Activated naive CD8-positive, alpha-beta T cell treated with anti-CD3 and anti-CD28 coated beads, Interleukin-2, amount 10 ng/mL, durations not matched to agents 7 days and 5 days (primary cell): ENCODE measurements around the gene ST6GALNAC3. TPM values are rescaled to one million over a fixed set of nuclear protein-coding genes. Genes with fewer than 3 reads are reported as not detected.
"Not testable (repeated sequence)": the region's sequence is repeated elsewhere in the genome, so short reads cannot be mapped to it uniquely, and the experiment has no call there.

Experiments
- ATAC-seq: fragments of 150-1000 bp; cut with Tn5 transposase; one replicate; pipeline ENCODE4 v1.10.0; 2021; ENCODE audit warnings: low read depth, moderate library complexity
- POLR2A ChIA-PET: fragments of 350-600 bp; sonication (Branson Sonifier 250); formaldehyde crosslinking; loops from one replicate; lab custom pipeline; 2021; ENCODE audit warnings: antibody characterized with exemption; lab: Charles Lee
- DNase-seq: peaks from one replicate; pipeline ENCODE4 v3.0.0; 2021
- H3K27ac Mint-ChIP-seq: one replicate; pipeline ENCODE4 v1.8.0; 2022; ENCODE audit warnings: mild to moderate bottlenecking, mixed read lengths
- H3K27me3 Mint-ChIP-seq: one replicate; pipeline ENCODE4 v1.8.0; 2022; ENCODE audit warnings: mild to moderate bottlenecking, moderate library complexity, mixed read lengths
- H3K36me3 Mint-ChIP-seq: one replicate; pipeline ENCODE4 v1.8.0; 2021; ENCODE audit warnings: mild to moderate bottlenecking, mixed read lengths
- H3K4me1 Mint-ChIP-seq: one replicate; pipeline ENCODE4 v1.8.0; 2021; ENCODE audit warnings: mixed read lengths
- H3K4me3 Mint-ChIP-seq: one replicate; pipeline ENCODE4 v1.8.0; 2022; ENCODE audit warnings: mild to moderate bottlenecking, moderate library complexity, mixed read lengths
- H3K9me3 Mint-ChIP-seq: one replicate; pipeline ENCODE4 v1.8.0; 2021; ENCODE audit warnings: mixed read lengths
- total RNA-seq, 2 experiments: library from RNA; stranded (reverse); gene quantifications; one replicate each; pipeline ENCODE4 v1.2.3, GENCODE V29; 2021

ST6GALNAC3 gene
- total RNA-seq, 2 experiments from 2014 or later: 0.48 to 0.55 TPM

DNA sequence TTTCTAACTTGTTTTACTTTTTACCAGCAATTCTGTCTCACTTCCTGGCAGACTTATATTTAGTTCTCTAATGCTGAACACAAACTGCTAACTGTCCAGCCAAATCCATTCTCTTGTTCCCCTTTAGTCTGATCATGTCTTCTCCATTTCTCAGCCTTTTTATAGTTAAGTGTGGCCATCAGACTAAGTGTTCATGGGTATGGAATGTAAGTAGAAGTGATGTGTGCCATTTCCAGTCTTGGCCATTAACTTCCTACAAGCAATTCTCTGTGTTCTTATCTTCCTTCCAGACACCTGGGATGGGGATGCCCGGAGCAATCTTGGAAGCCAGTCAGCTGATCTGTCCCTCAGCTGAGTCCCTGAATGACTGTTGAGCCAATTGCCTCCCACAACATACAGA lies 165.8 kb downstream of the ST6GALNAC3 start:
- H3K27me3 Mint-ChIP-seq: no peaks in the 10 kb centered on the region
- no peak overlapping the region for H3K27ac Mint-ChIP-seq
- H3K4me3 Mint-ChIP-seq: no peak overlapping the region
- H3K9me3 Mint-ChIP-seq: peaks cover 13% of the 10 kb centered on the region
- peaks cover 2% of the 10 kb centered on the region for H3K4me1 Mint-ChIP-seq
- POLR2A ChIA-PET: no interaction called here
- peaks cover 17% of the 10 kb centered on the region for H3K36me3 Mint-ChIP-seq
- ATAC-seq (no peak), DNase-seq (no peak)

DNA sequence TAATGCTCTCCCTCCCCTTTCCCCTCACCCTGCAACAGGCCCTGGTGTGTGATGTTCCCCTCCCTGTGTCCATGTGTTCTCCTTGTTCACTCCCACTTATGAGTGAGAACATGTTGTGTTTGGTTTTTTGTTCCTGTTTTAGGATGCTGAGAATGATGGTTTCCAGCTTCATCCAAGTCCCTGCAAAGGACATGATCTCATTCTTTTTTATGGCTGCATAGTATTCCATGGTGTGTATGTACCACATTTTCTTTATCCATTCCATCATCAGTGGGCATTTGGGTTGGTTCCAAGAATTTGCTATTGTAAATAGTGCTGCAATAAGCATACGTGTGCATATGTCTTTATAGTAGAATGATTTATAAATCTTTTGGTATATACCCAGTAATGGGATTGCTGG lies 168.0 kb downstream of the ST6GALNAC3 start:
- Mint-ChIP-seq H3K36me3 (peaks cover 17% of the 10 kb centered on the region), H3K9me3 (peaks cover 14% of the 10 kb centered on the region)
- POLR2A ChIA-PET, H3K27me3 Mint-ChIP-seq, H3K4me3 Mint-ChIP-seq, DNase-seq, ATAC-seq, H3K4me1 Mint-ChIP-seq, H3K27ac Mint-ChIP-seq: not testable (repeated sequence)

DNA sequence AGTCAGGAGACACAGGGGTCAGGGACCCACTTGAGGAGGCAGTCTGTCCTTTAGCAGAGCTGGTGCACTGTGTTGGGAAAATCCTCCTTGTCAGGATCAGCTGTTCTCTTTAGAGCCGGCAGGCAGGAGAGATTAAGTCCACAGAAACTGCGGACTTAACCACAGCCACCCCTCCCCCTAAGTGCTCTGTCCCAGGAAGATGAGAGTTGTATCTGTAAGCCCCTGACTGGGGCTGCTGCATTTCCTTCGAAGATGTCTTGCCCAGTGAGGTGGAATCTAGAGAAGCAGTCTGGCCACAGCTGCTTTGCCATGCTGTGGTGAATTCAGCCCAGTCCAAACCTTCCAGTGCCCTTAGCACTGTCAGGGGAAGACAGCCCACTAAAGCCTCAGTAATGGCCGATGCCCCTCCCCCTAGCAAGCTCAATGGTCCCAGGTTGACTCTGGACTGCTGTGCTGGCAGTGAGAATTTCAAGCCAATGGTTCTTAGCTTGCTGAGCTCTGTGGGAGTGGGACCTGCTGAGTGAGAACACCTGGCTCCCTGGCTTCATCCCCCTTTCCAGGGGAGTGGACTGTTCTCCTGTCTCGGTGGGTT lies 172.8 kb downstream of the ST6GALNAC3 start:
- no peak for ATAC-seq
- H3K27ac Mint-ChIP-seq: no peak overlapping the region
- POLR2A ChIA-PET: no interaction called here

DNA sequence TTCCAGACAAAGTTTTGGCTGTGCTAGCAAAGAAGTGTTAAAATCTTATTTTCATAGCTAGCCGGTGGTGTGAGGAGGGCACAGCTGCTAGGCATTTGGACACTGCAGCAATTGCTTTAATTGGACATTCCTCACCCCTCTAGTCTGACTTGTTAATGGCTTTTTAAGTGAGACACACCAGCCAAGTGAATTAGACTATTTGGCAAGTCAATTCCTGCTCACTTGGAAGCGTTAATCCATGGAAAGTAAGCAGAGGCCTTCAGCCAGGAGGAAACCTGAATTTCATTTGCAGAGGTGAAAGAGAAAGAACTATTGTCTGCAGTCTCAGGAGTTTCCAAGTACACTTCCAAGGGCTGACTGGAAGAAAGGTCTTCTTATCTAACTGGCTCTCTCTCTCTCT lies 175.7 kb downstream of the ST6GALNAC3 start:
- Mint-ChIP-seq H3K27me3 (no peaks in the 10 kb centered on the region), H3K9me3 (peaks cover 4% of the 10 kb centered on the region), H3K4me1 (peaks cover 14% of the 10 kb centered on the region), H3K36me3 (peaks cover 1% of the 10 kb centered on the region), H3K4me3 (no peak overlapping the region), H3K27ac (no peak overlapping the region)
- DNase-seq (no peak), ATAC-seq (no peak)
- POLR2A ChIA-PET: no interaction called here

More for the DNA sequence above, 172.8 kb downstream of the ST6GALNAC3 start:
- H3K4me3 Mint-ChIP-seq: no peak overlapping the region
- no peaks in the 10 kb centered on the region for H3K27me3 Mint-ChIP-seq
- H3K4me1 Mint-ChIP-seq: peaks cover 10% of the 10 kb centered on the region
- DNase-seq: no peak
- peaks cover 19% of the 10 kb centered on the region for H3K36me3 Mint-ChIP-seq
- peaks cover 16% of the 10 kb centered on the region for H3K9me3 Mint-ChIP-seq

DNA sequence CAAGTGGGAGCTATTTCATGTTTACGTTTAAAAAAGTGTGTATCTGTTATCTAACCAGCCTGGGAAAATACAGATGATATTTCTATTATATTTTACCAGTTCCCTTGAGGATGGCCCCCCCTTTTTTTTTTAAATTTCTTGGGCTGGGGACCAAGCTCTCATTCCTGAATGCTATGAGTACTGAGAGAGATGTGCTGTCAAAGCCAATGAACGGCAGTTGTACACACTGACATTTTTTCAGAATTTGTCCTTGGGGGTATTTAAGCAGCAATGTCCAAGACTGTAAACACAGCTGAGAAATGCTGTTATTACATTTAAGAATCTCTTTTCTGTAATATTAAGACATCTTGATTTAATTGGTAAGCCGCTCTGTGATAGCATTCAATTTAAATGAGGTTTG lies 177.9 kb downstream of the ST6GALNAC3 start:
- H3K27me3 Mint-ChIP-seq: no peaks in the 10 kb centered on the region
- peaks cover 1% of the 10 kb centered on the region for H3K36me3 Mint-ChIP-seq
- DNase-seq: no peak
- POLR2A ChIA-PET: no interaction called here
- no peak overlapping the region for H3K27ac Mint-ChIP-seq
- ATAC-seq: no peak
- H3K4me3 Mint-ChIP-seq: no peak overlapping the region
- peaks cover 27% of the 10 kb centered on the region for H3K4me1 Mint-ChIP-seq
- peaks cover 1% of the 10 kb centered on the region for H3K9me3 Mint-ChIP-seq

DNA sequence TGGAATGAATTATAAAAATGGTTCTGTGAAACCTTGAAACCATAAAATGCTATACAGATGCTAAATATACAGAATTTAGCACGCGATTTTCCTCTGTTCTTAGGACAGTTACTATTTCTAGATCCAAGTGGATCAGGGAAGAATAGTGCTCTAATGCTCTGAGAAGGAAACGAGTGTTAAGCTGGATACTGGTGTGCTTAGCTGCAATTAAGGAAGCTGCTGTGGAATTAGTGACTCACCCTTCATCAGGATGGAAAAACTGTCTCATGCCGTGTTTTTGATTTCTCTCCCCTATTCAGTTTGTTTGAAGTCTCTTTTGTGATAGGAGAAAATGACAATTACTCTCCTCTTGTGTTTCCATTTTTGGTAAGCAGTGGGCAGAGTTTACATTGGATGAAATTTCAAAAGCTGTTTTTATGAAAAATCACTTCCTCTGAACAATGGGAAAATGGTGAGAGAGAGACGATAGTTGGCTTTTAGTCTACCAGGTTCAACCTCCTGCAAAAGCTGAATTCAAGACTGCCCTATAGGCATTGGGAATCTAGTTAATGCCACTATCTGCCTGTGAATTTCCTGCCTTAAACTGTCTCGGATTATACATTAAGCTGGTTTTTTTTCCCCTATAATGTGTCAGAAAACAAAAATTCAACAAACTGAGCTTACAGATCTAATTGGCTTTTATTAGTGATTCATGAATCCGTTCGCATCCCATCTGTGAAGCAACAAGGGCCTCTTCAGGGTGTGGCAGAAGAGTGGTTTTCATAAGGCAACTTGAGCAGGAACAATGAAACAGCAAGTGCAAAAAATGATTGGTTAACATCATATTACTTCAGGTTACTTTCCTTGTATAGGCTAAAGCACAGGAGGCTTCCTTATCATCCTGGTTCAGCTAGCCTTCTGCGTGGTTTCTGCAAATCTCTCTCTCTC lies 179.8 kb downstream of the ST6GALNAC3 start:
- Mint-ChIP-seq H3K4me3 (no peak overlapping the region), H3K9me3 (no peaks in the 10 kb centered on the region), H3K27me3 (no peaks in the 10 kb centered on the region), H3K4me1 (peaks cover 36% of the 10 kb centered on the region), H3K36me3 (peaks cover 2% of the 10 kb centered on the region), H3K27ac (no peak overlapping the region)
- POLR2A ChIA-PET: interaction anchor here (0.6 kb wide), 1 partner anchor 1429 kb away, joined by 3 read pairs; no protein-coding TSS in a partner anchor
- no peak for DNase-seq
- no peak for ATAC-seq

DNA sequence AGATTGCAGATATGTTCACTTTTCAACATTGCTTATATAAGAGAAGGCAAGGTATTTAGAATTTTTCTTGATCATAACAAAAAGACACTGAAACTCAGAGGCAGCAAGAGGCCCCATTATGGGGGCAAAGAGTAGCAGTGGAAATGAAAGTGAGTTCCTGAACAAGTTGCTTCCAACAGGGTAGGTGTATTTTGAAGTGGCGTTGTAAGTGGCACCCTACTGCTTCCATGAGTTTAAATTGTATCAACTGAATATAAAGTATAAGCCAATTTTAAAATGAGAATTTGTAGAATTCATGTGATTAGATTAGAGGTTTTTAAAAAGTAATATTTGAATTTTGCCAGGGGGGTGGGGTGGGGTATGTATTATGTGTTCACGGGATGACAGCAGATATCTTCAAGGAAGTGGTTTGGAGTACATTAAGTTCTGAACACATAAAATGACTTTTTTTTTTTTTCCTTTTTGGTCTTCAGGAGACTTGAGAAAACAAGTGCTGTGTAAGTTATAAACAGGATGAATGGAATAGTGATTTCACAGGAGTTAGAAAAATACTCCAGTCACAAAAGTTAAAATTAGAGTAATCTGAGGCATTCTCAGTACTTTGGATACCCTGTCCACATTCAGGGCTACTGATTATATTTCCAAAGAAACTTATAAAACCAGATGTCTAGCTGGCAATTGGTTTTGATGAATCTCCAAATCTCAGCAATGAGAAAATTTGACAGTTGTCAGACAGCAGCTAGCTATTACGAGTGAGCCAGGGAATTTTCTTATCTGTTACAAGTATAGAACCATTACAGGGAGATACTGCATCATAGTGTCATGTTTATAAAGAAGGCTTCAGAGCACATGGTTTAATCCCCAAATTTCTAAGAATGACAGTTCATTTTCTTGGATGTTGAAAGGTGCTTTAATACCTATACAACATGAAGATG lies 182.0 kb downstream of the ST6GALNAC3 start:
- no peaks in the 10 kb centered on the region for H3K9me3 Mint-ChIP-seq
- peak overlapping the region; percentile 83 for H3K27ac Mint-ChIP-seq
- H3K27me3 Mint-ChIP-seq: no peaks in the 10 kb centered on the region
- H3K4me3 Mint-ChIP-seq: peak overlapping the region; percentile 71
- ATAC-seq (peak; percentile 48), DNase-seq (no peak)
- peaks cover 45% of the 10 kb centered on the region for H3K4me1 Mint-ChIP-seq
- POLR2A ChIA-PET: interaction anchor here (0.7 kb wide), 1 partner anchor 32 kb away, joined by 3 read pairs; no protein-coding TSS in a partner anchor
- peaks cover 2% of the 10 kb centered on the region for H3K36me3 Mint-ChIP-seq

DNA sequence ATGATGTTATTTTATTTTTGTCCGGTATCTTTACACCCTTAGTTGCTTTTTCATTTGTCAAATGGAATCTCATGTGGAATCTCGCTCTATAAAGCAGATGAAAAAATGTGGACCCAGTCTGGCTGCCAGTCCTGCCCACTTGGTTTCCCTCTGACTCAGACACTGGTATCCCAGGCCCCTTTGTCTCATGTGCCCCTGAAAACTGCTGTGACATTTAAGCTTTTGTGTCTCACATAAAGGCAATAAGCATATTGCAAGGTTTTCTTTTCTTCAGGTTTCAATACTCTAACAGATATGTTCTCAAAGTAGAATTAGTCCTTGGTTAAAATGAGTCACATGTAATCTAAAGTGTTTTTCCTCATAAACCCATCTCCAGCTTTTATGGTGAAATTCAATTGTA lies 183.3 kb downstream of the ST6GALNAC3 start:
- ATAC-seq: no peak
- H3K4me1 Mint-ChIP-seq: peaks cover 48% of the 10 kb centered on the region
- no peaks in the 10 kb centered on the region for H3K27me3 Mint-ChIP-seq
- peaks cover 4% of the 10 kb centered on the region for H3K9me3 Mint-ChIP-seq
- H3K27ac Mint-ChIP-seq: no peak overlapping the region
- peaks cover 6% of the 10 kb centered on the region for H3K36me3 Mint-ChIP-seq
- no peak overlapping the region for H3K4me3 Mint-ChIP-seq
- POLR2A ChIA-PET: interaction anchor here (1.0 to 1.2 kb wide), 2 partner anchors 10 to 13 kb away, joined by 3 read pairs; no protein-coding TSS in a partner anchor
- no peak for DNase-seq

DNA sequence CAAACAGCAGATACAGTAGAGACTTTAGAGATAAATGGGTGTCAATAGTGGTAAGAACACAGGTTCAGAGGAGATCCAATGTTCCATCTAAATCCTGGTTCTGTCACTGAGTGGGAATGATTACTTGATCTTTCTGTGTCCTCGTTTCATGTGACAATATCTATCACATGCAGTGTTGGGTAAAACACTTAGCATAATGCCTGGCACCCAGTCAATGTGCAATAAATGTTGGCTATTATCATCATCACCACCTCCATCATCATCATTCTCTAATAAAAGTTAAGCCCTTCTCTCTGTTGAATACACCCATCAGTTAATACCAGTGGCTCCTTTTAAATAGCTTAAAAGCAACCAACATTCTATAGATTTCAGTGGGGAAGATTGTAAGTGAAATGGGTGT lies 184.7 kb downstream of the ST6GALNAC3 start:
- Mint-ChIP-seq H3K4me3 (no peak overlapping the region), H3K36me3 (peaks cover 8% of the 10 kb centered on the region), H3K4me1 (peaks cover 47% of the 10 kb centered on the region), H3K27ac (no peak overlapping the region), H3K9me3 (peaks cover 4% of the 10 kb centered on the region), H3K27me3 (no peaks in the 10 kb centered on the region)
- POLR2A ChIA-PET: no interaction called here
- DNase-seq: no peak
- no peak for ATAC-seq

DNA sequence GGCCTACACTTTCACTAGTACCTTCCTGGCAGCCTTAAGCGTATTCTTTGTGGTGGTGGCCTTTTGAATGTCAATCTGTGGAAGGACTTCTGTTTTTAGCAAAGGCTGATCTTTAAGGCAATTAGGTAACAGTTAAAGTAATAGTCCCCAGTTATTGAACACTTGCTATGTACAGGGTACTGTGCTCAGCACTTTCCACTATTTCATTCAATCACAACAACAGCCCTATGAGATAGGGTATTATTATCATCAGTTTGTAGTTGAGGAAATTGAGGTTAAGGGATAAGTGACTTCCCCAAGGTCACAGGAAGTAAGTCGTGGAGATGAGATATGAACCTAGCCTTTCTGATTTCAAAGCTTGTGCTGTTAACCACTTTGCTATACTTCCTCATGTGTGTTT lies 185.7 kb downstream of the ST6GALNAC3 start:
- H3K27me3 Mint-ChIP-seq: no peaks in the 10 kb centered on the region
- ATAC-seq: peak; percentile 70
- DNase-seq: no peak
- peak overlapping the region; percentile 49 for H3K4me3 Mint-ChIP-seq
- POLR2A ChIA-PET: interaction anchor here (0.6 to 0.7 kb wide), 2 partner anchors 23 to 90 kb away, joined by 3 to 4 read pairs; no protein-coding TSS in a partner anchor
- peaks cover 8% of the 10 kb centered on the region for H3K36me3 Mint-ChIP-seq
- H3K9me3 Mint-ChIP-seq: peaks cover 4% of the 10 kb centered on the region
- peak overlapping the region; percentile 20 for H3K27ac Mint-ChIP-seq
- H3K4me1 Mint-ChIP-seq: peaks cover 42% of the 10 kb centered on the region

DNA sequence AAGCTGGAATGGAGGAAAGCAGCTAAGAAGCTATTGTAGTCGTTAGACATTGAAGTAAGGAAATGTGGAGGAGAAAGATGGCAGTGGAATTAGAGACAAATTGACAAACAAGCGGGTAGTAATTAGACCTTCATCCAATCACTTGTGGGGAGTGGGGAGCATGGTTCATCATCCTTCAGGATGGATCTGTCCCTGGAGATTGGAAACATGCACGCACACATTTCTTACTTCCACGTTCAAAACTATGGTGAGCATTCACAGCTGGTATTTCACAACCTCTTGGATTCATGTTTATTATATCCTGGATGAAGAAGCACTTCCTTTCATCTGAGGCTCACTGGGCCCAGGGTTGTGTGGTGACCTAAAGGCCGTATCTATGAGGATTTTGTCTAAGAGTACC lies 188.1 kb downstream of the ST6GALNAC3 start:
- POLR2A ChIA-PET: interaction anchor here (1.0 kb wide), 1 partner anchor 32 kb away, joined by 3 read pairs; no protein-coding TSS in a partner anchor
- ATAC-seq (no peak), DNase-seq (no peak)
- H3K27me3 Mint-ChIP-seq: no peaks in the 10 kb centered on the region
- no peak overlapping the region for H3K27ac Mint-ChIP-seq
- H3K4me3 Mint-ChIP-seq: no peak overlapping the region
- H3K4me1 Mint-ChIP-seq: peaks cover 38% of the 10 kb centered on the region
- H3K9me3 Mint-ChIP-seq: peaks cover 4% of the 10 kb centered on the region
- peaks cover 11% of the 10 kb centered on the region for H3K36me3 Mint-ChIP-seq

DNA sequence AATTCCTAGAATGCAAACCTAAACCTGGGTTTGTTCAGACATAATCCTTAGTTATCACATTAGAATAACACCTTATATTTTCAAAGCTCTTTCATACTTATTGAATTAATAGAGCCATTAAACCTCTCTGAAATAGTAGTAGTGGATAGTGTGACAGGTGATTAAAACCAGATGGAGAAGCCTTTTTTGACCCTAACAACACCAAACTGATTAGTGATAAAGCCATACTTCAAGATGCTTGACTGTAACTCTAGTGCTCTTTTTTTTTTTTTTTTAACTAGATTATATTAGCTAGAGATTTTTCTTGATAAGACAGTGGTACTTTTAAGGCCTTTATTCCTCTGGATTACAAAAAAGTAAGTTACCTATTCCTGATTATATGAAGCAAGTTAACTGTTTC lies 190.1 kb downstream of the ST6GALNAC3 start:
- ATAC-seq (no peak), DNase-seq (no peak)
- Mint-ChIP-seq H3K4me1 (peaks cover 42% of the 10 kb centered on the region), H3K36me3 (peaks cover 9% of the 10 kb centered on the region), H3K4me3 (no peak overlapping the region), H3K27me3 (no peaks in the 10 kb centered on the region), H3K9me3 (peaks cover 4% of the 10 kb centered on the region), H3K27ac (no peak overlapping the region)
- POLR2A ChIA-PET: no interaction called here

DNA sequence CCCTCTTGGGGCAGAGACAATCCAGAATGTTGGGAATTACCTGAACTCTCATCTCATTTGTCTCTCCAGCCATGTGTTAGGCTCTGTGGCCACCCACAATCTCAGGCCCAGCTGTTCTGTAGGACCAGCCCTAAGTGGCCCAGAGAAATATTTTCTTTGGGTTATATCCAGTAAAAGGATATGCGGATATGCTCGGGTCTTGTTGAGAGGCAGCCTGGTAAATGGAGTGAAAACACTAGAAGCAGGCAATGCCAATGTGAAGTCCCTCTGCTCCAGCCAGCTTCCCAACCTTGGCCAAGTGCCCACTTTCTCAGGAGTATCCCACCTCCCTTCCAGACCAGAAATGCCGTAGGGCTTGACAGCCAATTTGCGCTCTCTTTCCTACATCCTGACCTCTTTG lies 192.2 kb downstream of the ST6GALNAC3 start:
- peak overlapping the region; percentile 63 for H3K4me3 Mint-ChIP-seq
- peaks cover 12% of the 10 kb centered on the region for H3K36me3 Mint-ChIP-seq
- peak overlapping the region; percentile 95 for H3K27ac Mint-ChIP-seq
- POLR2A ChIA-PET: interaction anchor here (1.0 kb wide), 1 partner anchor 24 kb away, joined by 4 read pairs; no protein-coding TSS in a partner anchor
- DNase-seq (no peak), ATAC-seq (no peak)
- no peaks in the 10 kb centered on the region for H3K27me3 Mint-ChIP-seq
- peaks cover 49% of the 10 kb centered on the region for H3K4me1 Mint-ChIP-seq
- H3K9me3 Mint-ChIP-seq: peaks cover 7% of the 10 kb centered on the region
